K562 (cell line): ENCODE results near the gene RAB6B. TPM values are rescaled to one million over a fixed set of nuclear protein-coding genes. Genes with fewer than 3 reads are reported as not detected.

Experiments
- ATAC-seq: fragments of 200-7000 bp; cut with Tn5 transposase; 3 replicates; pipeline ENCODE4 v1.9.1; 2020; ENCODE audit warnings: moderate library complexity
- BruUV-seq: library from RNA; stranded (reverse); fragments of 400-500 nt; replicated peaks from 2 replicates; lab custom pipeline; 2021; lab: Mats Ljungman, UMichigan
- CTCF ChIA-PET: fragments of 300-600 bp; formaldehyde crosslinking; extraction: SDS; loops from one replicate; lab custom pipeline; 2021; ENCODE audit warnings: low intra/inter-chr PET ratio; lab: Yijun Ruan, JAX
- POLR2A ChIA-PET: fragments of 300-600, 350-650 bp; sonication (Branson Sonifier 250); formaldehyde crosslinking; extraction: SDS; loops from one replicate; lab custom pipeline; 2021; ENCODE audit warnings: antibody characterized with exemption, inconsistent platforms; lab: Yijun Ruan, JAX
- DNase-seq, 4 experiments: peaks; one replicate each; pipeline versions ENCODE4 v3.0.0 to v3.0.0-alpha.2; 2011 to 2018; ENCODE audit warnings: low spot score in 3 of 4, mixed read lengths in 3 of 4; ENCODE audit errors: extremely low read depth in 1 of 4
- FAIRE-seq: peaks from 2 replicates; lab custom pipeline; 2011; peaks lifted over from hg19 to GRCh38; lab: Jason Lieb, UNC
- H2AFZ ChIP-seq: 2 replicates; pipeline ENCODE4 v1.6.0; 2011; ENCODE audit warnings: low read depth, low read length, control low read depth, inconsistent platforms
- H3K27ac ChIP-seq: fragments of 200-600 bp; 3 replicates; pipeline ENCODE4 v1.8.0; 2011; ENCODE audit warnings: low read depth, mild to moderate bottlenecking, control low read depth, inconsistent platforms, low read length, moderate library complexity, mixed read lengths; ENCODE audit errors: extremely low read depth
- H3K27me3 ChIP-seq, 2 experiments: fragments of 300-600 bp in 1 of 2; 2 replicates in 1 of 2; 3 replicates in 1 of 2; pipeline versions ENCODE4 v1.6.0 to v1.8.0; 2011; ENCODE audit warnings: inconsistent platforms in 2 of 2, low read length in 2 of 2, mild to moderate bottlenecking in 1 of 2, mixed read lengths in 1 of 2, moderate library complexity in 1 of 2; ENCODE audit not compliant: control insufficient read depth in 2 of 2, insufficient read depth in 2 of 2
- H3K36me3 ChIP-seq: fragments of 300-600 bp; 3 replicates; pipeline ENCODE4 v1.8.0; 2011; ENCODE audit warnings: mild to moderate bottlenecking, low read length, inconsistent platforms; ENCODE audit not compliant: control insufficient read depth, insufficient read depth
- H3K4me1 ChIP-seq, 2 experiments: fragments of 200-600 bp in 1 of 2; replicated peaks in 1 of 2; 2 replicates in 1 of 2; 3 replicates in 1 of 2; pipeline versions ENCODE4 v1.5.1 to v1.8.0; 2011; ENCODE audit warnings: inconsistent platforms in 2 of 2, low read length in 2 of 2, mild to moderate bottlenecking in 1 of 2, mixed read lengths in 1 of 2, moderate library complexity in 1 of 2; ENCODE audit not compliant: control insufficient read depth in 2 of 2, insufficient read depth in 2 of 2
- H3K4me2 ChIP-seq: 2 replicates; pipeline ENCODE4 v1.6.1; 2011; ENCODE audit warnings: low read length, control low read depth, inconsistent platforms, mixed read lengths; ENCODE audit not compliant: insufficient read depth
- H3K4me3 ChIP-seq: fragments of 200-600 bp; sonication (generic), shearing (Covaris generic); 2 replicates; pipeline ENCODE4 v1.5.1; 2016; ENCODE audit warnings: control low read depth, inconsistent platforms
- H3K79me2 ChIP-seq: fragments of 200-600 bp; 3 replicates; pipeline ENCODE4 v1.8.0; 2011; ENCODE audit warnings: low read length, inconsistent platforms; ENCODE audit not compliant: control insufficient read depth, insufficient read depth
- H3K9ac ChIP-seq, 2 experiments: 2 replicates each; pipeline versions ENCODE4 v1.6.0 to v1.6.1; 2011; ENCODE audit warnings: low read depth in 2 of 2, low read length in 2 of 2, control low read depth in 1 of 2, inconsistent platforms in 1 of 2, mild to moderate bottlenecking in 1 of 2, mixed read lengths in 1 of 2; ENCODE audit not compliant: insufficient read depth in 1 of 2
- H3K9me1 ChIP-seq: one replicate; pipeline ENCODE4 v1.6.0; 2011; ENCODE audit warnings: inconsistent platforms, mild to moderate bottlenecking, low read length, moderate library complexity; ENCODE audit not compliant: control insufficient read depth, insufficient read depth
- H3K9me3 ChIP-seq: replicated peaks from 2 replicates; pipeline ENCODE4 v1.5.1; 2011; ENCODE audit warnings: low read depth, low read length, inconsistent platforms; ENCODE audit not compliant: control insufficient read depth, insufficient read depth
- H4K20me1 ChIP-seq: replicated peaks from 2 replicates; pipeline ENCODE4 v1.6.1; 2011; ENCODE audit warnings: low read length, inconsistent platforms, mixed read lengths; ENCODE audit not compliant: control insufficient read depth, insufficient read depth
- ETV6 ChIP-seq, 3 experiments: fragments of 150-350 bp in 1 of 3; sonication (generic) in 1 of 3; formaldehyde crosslinking in 1 of 3; IDR thresholded peaks; 2 replicates each; pipeline versions ENCODE4 v1.6.1 to v1.8.0; 2014 to 2022; ENCODE audit warnings: borderline replicate concordance in 2 of 3, low read depth in 2 of 3, antibody characterized with exemption in 1 of 3, low read length in 1 of 3, mild to moderate bottlenecking in 1 of 3, missing genetic modification reagents in 1 of 3
- FIP1L1 ChIP-seq: fragments of 200-400 bp; formaldehyde crosslinking; IDR thresholded peaks from 2 replicates; pipeline ENCODE4 v1.6.1; 2018; ENCODE audit warnings: mild to moderate bottlenecking, low read depth, low read length; ENCODE audit not compliant: poor library complexity, severe bottlenecking
- GATAD2A ChIP-seq: fragments of 450-650 bp; IDR thresholded peaks from 2 replicates; pipeline ENCODE4 v1.6.1; 2017
- MECOM ChIP-seq: fragments of 250-450 bp; sonication (Bioruptor Pico); IDR thresholded peaks from 2 replicates; pipeline ENCODE4 v1.8.0; 2022; ENCODE audit warnings: inconsistent platforms
- MEIS2 ChIP-seq: fragments of 450-650 bp; IDR thresholded peaks from 2 replicates; pipeline ENCODE4 v1.6.1; 2014; ENCODE audit warnings: mild to moderate bottlenecking; ENCODE audit not compliant: partially characterized antibody
- SIX5 ChIP-seq, 2 experiments: IDR thresholded peaks; 2 replicates each; pipeline ENCODE4 v1.6.1; 2011; ENCODE audit warnings: low read length in 2 of 2, borderline replicate concordance in 1 of 2, low read depth in 1 of 2, mild to moderate bottlenecking in 1 of 2, moderate library complexity in 1 of 2; ENCODE audit not compliant: insufficient read depth in 1 of 2
- ZNF785 ChIP-seq: fragments of 250-450 bp; sonication (Bioruptor Pico); IDR thresholded peaks from 2 replicates; pipeline ENCODE4 v1.4.0; 2020; ENCODE audit warnings: mild to moderate bottlenecking
- in situ Hi-C: fragments of 300-500 bp; cut with MboI; formaldehyde crosslinking; loops from 4 replicates; pipeline ENCODE4 v1.15.0; 2018; ENCODE audit warnings: inconsistent platforms, mixed read lengths
- intact Hi-C: fragments of 100-400 bp; cut with micrococcal nuclease; formaldehyde crosslinking; loops from 2 replicates; pipeline ENCODE4 v1.14.2; 2022
- polyA plus RNA-seq, 8 experiments: library from polyadenylated mRNA; depleted of rRNA in 4 of 8; stranded (reverse) in 5 of 8; unstranded in 3 of 8; fragments of >200 nt; fragmentation: Nextera tagmentation in 2 of 8; fragmentation: Illumina TruSeq in 1 of 8; extraction: Ambion mirVana in 2 of 8; extraction: Trizol in 1 of 8; gene quantifications; 2 replicates each; pipeline versions ENCODE4 v1.2.1 to v1.2.3, GENCODE V29; 2011 to 2014; ENCODE audit warnings: inconsistent platforms in 1 of 8, missing spikeins in 1 of 8
- total RNA-seq, 7 experiments: library from RNA; depleted of rRNA in 6 of 7; stranded (reverse); fragments of >200 nt in 6 of 7; fragmentation: Illumina TruSeq in 2 of 7; extraction: Trizol in 2 of 7; gene quantifications; 2 replicates each; pipeline versions ENCODE4 v1.2.1 to v1.2.3, GENCODE V29; 2011 to 2021; ENCODE audit warnings: low replicate concordance in 1 of 7
- TF ChIP-seq, protein P1 (sequence below): fragments of 250-450 bp; sonication (Bioruptor Pico); IDR thresholded peaks from 2 replicates; pipeline ENCODE4 v1.5.0; 2021; ENCODE audit warnings: mild to moderate bottlenecking, moderate library complexity
- TF ChIP-seq, protein P2 (sequence below): sonication (generic); formaldehyde crosslinking; IDR thresholded peaks from 2 replicates; pipeline ENCODE4 v1.8.0; 2022; ENCODE audit warnings: missing genetic modification reagents, mild to moderate bottlenecking, borderline replicate concordance
- TF ChIP-seq, protein P3 (sequence below): sonication (generic); formaldehyde crosslinking; IDR thresholded peaks from 2 replicates; pipeline ENCODE4 v1.8.0; 2022; ENCODE audit warnings: mild to moderate bottlenecking, missing genetic modification reagents

Gene RAB6B
- total and polyA plus RNA-seq, 9 of the 15 experiments (the other 6 are each of a cell fraction or from before 2014, with no cell fraction given): 0.60 to 18.1 (median 1.5) TPM

DNA sequence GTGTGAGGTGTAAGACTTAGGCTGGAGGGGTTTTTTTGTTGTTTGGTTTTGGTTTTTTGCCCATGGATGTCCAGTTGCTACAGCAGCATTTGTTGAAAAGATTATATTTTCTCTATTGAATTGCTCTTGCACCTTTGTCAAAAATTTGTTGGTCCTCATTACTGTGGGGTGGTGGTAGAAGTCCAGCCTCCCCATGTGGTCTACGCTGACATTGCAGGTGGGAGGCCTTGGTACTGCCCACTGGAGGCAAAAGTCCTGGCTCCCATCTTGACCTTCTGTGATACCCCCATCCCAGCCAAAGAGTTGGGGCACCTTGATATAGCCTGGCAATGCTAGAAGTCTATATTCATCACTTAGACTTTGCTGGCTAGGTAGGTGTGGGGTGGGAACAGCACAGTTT is 5.4 kb upstream of the RAB6B start (continued):
- TF ChIP-seq ETV6 (IDR thresholded peaks at IDR 0.05; ENCODE audit: borderline replicate concordance in 1 of 2, low read depth in 2 of 2, low read length in 1 of 2) (no peak), ETV6 (CRISPR knock-in tag; IDR thresholded peaks at IDR 0.05; ENCODE audit: borderline replicate concordance) (no peak)
- TF ChIP-seq, all 486 proteins: peak for 4

DNA sequence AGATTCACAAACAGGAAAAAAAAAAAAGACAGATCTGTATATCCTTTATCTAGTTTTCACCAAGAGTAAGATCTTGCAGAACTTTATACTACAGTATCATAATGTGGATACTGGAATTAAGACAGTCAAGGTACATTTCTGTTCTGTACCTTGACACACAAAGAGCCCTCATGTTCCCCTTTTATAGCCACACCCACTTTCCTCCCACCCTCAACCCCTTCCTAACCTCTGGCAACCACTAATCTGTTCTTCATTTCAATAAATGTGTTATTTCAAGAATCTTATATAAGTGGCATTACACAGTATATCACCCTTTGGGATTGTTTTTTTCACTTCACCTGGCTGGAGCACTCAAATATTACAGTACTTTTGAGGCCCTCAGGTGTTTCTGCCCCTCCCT is 3.6 kb upstream of the RAB6B start:
- Histone ChIP-seq H3K4me1 (peaks cover 9 to 21% of the 10 kb centered on the region in 2 experiments; a peak in 4 of 5 replicates), H3K27ac (no peak overlapping the region), H3K79me2 (peaks cover 4% of the 10 kb centered on the region; the same call in 1 of the 3 replicates), H3K4me3 (no peak overlapping the region), H3K9me3 (no peaks in the 10 kb centered on the region), H3K4me2 (no peak overlapping the region), H4K20me1 (no peaks in the 10 kb centered on the region), H3K27me3 (0 out of 5 replicates have a peak, but pooled peaks cover 0 to 6% of the 10 kb centered on the region in 2 experiments), H3K9ac (no peak overlapping the region), H3K9me1 (no peaks in the 10 kb centered on the region), H3K36me3 (no peaks in the 10 kb centered on the region), H2AFZ (no peak overlapping the region)
- ChIA-PET POLR2A (no interaction called here), CTCF (no interaction called here)
- peak in 1 of 4 experiments; percentile 8 for DNase-seq
- no peak for ATAC-seq
- TF ChIP-seq, protein P1, sequence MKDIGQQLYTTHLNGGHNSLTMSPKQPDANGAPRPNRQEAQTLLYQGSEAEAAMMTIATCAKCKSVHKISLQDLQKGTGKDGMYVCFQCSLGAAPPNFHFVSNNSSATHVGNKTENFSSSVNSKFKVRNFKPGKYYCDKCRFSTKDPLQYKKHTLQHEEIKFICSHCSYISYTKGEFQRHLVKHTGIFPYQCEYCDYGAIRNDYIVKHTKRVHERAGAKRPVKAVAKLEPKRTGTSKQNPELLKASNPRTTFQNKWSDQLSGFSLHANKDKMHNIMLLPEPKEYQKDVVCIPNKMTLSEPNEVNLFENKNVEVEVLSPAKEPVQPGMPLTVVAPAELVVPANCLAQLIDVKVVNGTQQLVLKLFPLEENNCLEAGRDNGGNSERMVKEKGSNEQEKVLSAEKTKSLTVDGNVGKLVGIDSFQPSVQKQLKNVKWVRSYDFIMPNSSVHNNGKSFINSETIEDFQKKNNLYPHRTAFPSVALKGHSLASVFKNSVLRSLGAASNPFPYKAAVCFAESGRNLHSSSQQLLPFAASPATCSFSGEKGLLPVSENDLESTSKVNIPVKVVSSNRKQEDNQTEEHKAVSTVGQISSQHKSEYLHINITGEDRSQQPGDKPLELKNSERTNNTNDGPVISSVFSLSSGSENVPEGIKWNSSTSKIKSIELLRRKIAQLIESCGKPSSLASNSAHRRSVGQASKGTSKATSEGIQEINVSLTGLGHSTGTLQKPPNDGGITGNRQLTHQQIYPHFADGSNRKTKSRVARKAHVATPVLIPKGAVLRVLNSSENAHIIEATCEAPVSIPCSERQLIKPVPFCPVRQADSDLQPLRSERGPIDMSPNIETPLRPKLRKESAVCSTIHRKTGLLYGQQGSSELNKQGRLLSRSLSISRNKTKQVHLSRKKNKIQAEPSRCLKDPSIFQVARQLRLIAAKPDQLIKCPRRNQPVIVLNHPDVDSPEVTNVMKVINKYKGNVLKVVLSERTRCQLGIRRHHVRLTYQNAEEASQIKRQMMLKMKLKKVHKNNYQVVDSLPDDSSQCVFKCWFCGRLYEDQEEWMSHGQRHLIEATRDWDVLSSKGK (CRISPR knock-in tag): no peak
- TF ChIP-seq, protein P2, sequence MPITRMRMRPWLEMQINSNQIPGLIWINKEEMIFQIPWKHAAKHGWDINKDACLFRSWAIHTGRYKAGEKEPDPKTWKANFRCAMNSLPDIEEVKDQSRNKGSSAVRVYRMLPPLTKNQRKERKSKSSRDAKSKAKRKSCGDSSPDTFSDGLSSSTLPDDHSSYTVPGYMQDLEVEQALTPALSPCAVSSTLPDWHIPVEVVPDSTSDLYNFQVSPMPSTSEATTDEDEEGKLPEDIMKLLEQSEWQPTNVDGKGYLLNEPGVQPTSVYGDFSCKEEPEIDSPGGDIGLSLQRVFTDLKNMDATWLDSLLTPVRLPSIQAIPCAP (CRISPR knock-in tag): no peak
- TF ChIP-seq, protein P3, sequence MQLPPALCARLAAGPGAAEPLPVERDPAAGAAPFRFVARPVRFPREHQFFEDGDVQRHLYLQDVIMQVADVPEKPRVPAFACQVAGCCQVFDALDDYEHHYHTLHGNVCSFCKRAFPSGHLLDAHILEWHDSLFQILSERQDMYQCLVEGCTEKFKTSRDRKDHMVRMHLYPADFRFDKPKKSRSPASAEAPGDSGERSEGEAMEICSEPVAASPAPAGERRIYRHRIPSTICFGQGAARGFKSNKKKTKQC: no peak
- TF ChIP-seq SIX5 (IDR thresholded peaks at IDR 0.05; ENCODE audit: borderline replicate concordance in 1 of 2, insufficient read depth in 1 of 2, low read depth in 1 of 2, low read length in 2 of 2) (no peak), ZNF785 (CRISPR knock-in tag) (no peak), FIP1L1 (no peak), MEIS2 (no peak), GATAD2A (no peak), MECOM (CRISPR knock-in tag) (no peak)
- FAIRE-seq: no peak
- in situ Hi-C loops (no loop called here), intact Hi-C loops (no loop called here)
- no TSS peak for BruUV-seq
